GM18499 (cell line): ENCODE results near the gene ZBTB20.
A peak's percentile ranks its signal among the peaks of the same experiment; 100 is the strongest.

Experiments
- ATAC-seq: cut with Tn5 transposase; IDR thresholded peaks from one replicate; pipeline ENCODE4 v1.9.1; 2021; ENCODE audit warnings: moderate number of reproducible peaks; ENCODE audit not compliant: insufficient read depth, unreplicated experiment

ZBTB20 gene

DNA sequence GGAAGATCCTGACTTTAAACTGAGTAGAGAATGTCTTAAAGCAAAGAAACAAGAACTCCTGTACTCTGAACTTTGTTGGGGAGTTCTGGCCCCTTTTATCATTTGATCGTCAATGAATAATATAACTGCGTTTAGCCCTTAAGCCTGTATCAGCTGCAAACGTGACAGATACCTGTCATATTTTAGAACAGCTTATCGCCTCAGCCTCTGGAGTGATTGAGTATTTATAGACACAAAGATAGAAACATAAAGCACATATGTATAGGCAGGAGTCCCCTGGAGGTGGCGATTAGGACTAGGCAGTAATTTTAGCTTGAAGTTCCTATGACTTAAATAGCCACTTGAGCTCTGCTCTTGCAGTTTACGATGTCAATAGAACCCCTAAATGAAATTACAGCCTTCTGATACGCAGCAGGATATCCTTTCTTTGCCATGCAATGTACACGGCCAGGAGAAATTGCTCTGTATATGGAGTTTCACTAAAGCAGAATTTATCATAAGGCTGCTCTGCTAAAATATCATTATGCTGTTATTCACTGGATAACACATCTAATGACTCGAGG lies 531.5 kb downstream of the ZBTB20 start:
- ATAC-seq, result no peak

- no peak for ATAC-seq
These were observed 537.0 kb downstream of the ZBTB20 start for GRCh38 chr3:114609973-114610630.

GRCh38 chr3:114608293-114608692 lies 538.8 kb downstream of the ZBTB20 start:
- ATAC-seq, result no peak

GRCh38 chr3:114606336-114606735 lies 540.8 kb downstream of the ZBTB20 start:
- ATAC-seq, result no peak

DNA sequence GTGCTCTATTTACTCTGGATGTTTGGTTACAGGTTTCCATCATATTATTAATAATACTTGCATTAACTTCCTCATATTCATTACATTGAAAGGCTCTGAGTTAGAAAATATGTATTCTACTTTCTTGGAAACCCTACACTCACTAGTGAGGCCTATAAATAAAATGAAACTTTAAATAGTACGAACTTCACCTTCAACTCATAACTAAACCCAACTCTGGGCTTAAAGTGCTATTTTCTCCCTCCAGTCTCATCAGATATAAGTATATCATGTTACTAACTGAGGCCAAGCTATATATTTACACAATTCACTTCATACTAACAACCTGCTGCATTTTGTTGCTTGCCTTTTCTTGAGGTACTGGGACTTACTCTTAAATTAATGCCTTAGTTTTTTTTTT lies 546.5 kb downstream of the ZBTB20 start:
- no peak for ATAC-seq

- ATAC-seq, result no peak
These were observed 549.2 kb downstream of the ZBTB20 start for GRCh38 chr3:114597871-114598270.

GRCh38 chr3:114597012-114597411 lies 550.1 kb downstream of the ZBTB20 start:
- ATAC-seq, result no peak

GRCh38 chr3:114596147-114596546 lies 550.9 kb downstream of the ZBTB20 start:
- ATAC-seq, result no peak

- no peak for ATAC-seq
These were observed 551.5 kb downstream of the ZBTB20 start for GRCh38 chr3:114595522-114596028.

GRCh38 chr3:114590309-114591047 lies 556.6 kb downstream of the ZBTB20 start:
- ATAC-seq, result no peak

DNA sequence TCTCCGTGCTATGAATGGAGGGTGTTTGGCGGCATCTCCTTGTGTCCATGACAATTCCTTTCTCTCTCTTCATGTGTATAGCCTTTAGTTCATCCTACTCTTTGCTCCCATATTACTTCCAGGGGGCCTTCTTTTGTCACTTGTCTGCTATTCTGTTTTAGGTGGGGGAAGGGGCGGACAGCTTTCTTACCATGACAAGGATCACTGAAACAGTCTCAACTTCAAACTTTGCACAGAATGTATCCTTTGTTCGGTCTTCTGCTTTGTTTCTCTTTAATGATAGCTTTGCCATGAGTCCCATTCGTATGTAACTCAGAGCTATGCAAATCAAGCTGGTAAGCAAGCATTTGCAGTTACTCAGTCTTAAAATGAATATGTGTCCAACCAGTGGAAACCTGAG lies 559.1 kb downstream of the ZBTB20 start:
- no peak for ATAC-seq

DNA sequence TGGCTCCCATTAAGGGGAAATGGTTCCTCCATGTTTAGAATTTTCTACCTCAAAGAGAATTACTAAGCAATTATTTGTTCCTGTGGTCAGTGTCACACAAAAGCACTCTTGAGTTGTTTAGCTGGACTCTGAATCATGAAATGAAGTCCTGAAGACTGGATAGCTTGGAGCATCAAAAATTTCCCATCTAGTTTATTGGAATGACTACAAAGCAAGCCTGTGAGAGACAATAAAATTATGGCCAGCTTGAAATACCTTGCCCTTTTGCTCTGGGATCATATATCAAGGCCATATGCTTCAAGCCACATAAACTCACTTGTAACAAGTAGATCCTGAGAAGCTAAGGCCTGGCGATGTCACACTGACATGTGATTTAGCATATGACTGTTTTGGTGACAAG lies 561.0 kb downstream of the ZBTB20 start:
- ATAC-seq, result no peak

DNA sequence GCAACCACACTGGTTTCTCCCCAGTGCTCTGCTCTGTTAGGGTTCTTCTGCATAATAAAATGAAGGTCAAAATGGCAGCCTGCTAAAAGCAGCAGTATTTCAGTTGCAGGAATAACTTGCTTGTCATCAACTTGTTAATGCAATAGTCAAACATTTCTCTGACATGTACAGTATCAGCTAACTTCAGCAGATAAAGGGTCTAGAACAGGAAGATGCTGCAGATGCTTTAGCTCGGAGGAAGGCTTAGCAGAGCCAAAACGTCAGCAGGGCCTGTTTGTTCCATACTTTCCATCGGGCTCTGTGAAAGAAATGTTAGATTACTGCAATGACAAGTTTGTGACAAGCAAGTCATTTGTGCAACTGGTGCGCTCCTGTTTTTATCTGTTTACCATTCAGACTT lies 561.4 kb downstream of the ZBTB20 start:
- no peak for ATAC-seq

GRCh38 chr3:114584734-114585371 lies 562.2 kb downstream of the ZBTB20 start:
- no peak for ATAC-seq

- peak; percentile 67 for ATAC-seq
These were observed 564.2 kb downstream of the ZBTB20 start for GRCh38 chr3:114582929-114583328.

- ATAC-seq, result no peak
These were observed 574.6 kb downstream of the ZBTB20 start for GRCh38 chr3:114572364-114573062.

- no peak for ATAC-seq
These were observed 575.7 kb downstream of the ZBTB20 start for GRCh38 chr3:114571363-114571762.

GRCh38 chr3:114569186-114569585 lies 577.9 kb downstream of the ZBTB20 start:
- ATAC-seq, result no peak

- ATAC-seq, result no peak
These were observed 579.3 kb downstream of the ZBTB20 start for GRCh38 chr3:114567771-114568170.

- no peak for ATAC-seq
These were observed 580.3 kb downstream of the ZBTB20 start for GRCh38 chr3:114566767-114567166.
